Posterior cingulate gyrus (tissue), 11 donors: ENCODE data around the gene IGF2R.

Experiments used
- DNase-seq, 10 donors: peaks; one replicate each; pipeline versions ENCODE4 v3.0.0 to v3.0.0-alpha.2; 2020 to 2021; ENCODE audit warnings: mixed read lengths in 3 of 10
- intact Hi-C: fragments of 100-400 bp; cut with DNase I; formaldehyde crosslinking; loops from one replicate; pipeline ENCODE4 v1.15.1; 2023

Gene IGF2R

DNA sequence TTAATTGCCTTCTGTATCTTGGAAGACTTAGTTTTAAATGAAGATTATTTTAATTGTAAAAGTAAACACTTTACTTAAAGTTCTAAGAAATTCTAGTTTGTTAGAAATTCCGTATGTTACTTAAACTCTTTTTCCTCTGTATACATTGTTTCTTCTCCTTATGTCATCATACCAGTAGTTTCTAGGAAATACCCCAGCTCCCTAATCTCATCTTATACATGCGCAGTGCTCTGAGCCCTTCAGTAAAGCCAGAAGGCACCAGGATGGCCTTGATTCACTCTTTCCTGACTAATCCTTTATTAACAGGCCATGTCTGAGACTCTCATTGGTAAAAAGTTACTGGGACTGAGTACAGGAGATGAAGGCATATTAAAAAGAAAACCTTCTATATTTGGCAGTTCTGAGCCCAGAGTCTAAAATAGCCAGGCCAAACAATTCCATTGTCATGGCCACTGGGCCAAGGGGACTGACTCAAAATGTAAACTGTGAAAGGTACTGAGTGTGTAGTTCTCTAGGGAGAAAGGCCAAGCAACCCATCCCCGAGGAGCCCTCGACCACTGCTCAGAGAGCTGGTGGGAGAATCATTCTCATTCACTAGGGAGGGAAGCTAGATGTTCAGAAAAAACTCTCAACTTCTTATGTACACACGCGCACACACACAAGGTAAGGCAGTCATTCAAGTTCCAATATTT is 177.7 kb downstream of the IGF2R start:
- DNase-seq: no peak
- intact Hi-C loops: no loop called here

DNA sequence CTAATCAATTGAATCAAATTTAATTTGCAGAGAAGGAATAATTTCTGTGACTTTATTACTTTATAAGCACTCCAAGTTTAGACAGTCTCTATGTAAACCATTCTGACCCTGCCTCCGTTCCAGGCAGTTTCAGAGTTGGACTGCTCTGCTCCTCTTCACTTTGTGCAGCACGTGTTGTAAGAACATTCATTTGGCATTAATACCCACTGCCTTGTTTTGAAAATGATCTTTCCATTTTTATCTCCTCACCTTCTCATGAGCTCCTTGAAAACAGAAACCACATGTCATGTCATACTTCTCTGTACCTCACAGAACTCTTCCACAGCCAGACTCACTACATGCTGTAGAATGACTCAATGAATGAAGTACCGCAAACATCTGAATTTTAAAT is 178.3 kb downstream of the IGF2R start:
- intact Hi-C loops: no loop called here
- no peak for DNase-seq

DNA sequence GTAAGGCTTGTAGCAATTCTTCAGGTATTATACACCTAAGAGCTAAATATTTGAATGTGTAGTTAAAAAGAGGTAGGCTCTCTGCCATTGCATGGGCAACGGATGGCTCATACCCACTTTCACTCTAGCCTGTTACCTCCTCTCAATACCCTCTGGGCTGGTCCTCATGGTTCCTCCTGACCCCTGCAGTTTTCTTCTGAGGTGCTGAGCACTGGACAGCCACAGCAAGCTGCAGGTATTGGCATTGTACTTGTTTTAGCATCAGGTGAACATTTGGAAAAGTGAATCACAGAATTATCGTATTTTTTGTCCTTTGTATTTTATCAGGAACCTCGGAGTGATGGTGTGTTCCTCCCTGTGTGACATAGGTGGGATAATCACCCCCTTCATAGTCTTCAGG is 185.6 kb downstream of the IGF2R start:
- intact Hi-C loops: no loop called here

DNA sequence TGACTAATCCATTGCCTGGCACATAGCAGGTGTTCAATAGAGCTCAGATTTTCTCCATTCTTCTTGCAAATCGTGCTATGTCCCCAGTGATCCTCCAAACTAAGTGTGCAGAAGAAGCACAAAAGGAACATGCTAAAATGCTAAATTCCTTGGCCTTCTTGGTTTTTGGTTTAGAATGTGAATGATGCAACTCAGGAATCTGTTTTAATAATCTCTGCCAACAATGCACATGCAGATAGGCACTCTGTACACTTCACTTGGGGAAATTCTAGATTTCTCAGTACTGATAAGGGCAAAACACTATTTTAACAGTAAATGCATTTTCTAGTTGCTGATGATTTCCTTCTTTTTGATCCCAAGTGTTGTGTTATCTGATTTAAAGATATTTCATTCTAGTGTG is 188.0 kb downstream of the IGF2R start:
- no peak for DNase-seq
- intact Hi-C loops: no loop called here

More for the DNA sequence above, 185.6 kb downstream of the IGF2R start:
- no peak for DNase-seq

DNA sequence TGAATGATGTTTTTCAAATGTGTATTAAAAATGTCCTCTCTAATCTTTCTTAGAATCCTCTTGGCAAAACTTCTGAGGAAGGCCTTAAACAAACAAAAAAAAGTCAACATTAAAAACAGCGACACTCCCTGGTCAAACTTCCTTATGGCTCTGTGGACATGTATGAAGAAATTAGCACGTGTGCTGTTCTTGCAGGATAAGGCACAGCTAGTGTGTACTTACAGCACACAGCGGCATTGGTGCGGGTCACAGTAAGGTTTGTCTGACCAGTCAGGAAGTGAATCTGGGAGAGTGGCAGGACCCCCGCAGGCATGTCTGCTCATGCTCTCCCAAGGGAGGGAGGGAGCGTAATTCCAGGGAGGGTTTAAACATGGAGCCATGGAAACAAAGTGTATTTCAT is 191.6 kb downstream of the IGF2R start:
- intact Hi-C loops: no loop called here
- no peak for DNase-seq
